Keratinocyte (primary cell): ENCODE data around the gene ADAD2.

Experiments
- EZH2 ChIP-seq: IDR thresholded peaks from one replicate; pipeline ENCODE4 v1.6.1; 2012; ENCODE audit warnings: inconsistent platforms, mild to moderate bottlenecking, low read length, moderate library complexity
- TF ChIP-seq, protein P1 (sequence below), 3 experiments: IDR thresholded peaks in 1 of 3; conservative IDR thresholded peaks in 1 of 3; optimal IDR thresholded peaks in 1 of 3; 2 replicates in 2 of 3; 3 replicates in 1 of 3; pipeline versions ENCODE3 to v1.5.1; 2011; ENCODE audit warnings: low read length in 3 of 3, mild to moderate bottlenecking in 3 of 3, moderate library complexity in 2 of 3, control low read depth in 1 of 3, inconsistent platforms in 1 of 3; ENCODE audit not compliant: insufficient read depth in 2 of 3; ENCODE audit errors: extremely low read depth in 1 of 3

- TF ChIP-seq, protein P1, sequence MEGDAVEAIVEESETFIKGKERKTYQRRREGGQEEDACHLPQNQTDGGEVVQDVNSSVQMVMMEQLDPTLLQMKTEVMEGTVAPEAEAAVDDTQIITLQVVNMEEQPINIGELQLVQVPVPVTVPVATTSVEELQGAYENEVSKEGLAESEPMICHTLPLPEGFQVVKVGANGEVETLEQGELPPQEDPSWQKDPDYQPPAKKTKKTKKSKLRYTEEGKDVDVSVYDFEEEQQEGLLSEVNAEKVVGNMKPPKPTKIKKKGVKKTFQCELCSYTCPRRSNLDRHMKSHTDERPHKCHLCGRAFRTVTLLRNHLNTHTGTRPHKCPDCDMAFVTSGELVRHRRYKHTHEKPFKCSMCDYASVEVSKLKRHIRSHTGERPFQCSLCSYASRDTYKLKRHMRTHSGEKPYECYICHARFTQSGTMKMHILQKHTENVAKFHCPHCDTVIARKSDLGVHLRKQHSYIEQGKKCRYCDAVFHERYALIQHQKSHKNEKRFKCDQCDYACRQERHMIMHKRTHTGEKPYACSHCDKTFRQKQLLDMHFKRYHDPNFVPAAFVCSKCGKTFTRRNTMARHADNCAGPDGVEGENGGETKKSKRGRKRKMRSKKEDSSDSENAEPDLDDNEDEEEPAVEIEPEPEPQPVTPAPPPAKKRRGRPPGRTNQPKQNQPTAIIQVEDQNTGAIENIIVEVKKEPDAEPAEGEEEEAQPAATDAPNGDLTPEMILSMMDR (optimal IDR thresholded peaks at IDR 0.05 in 1 of 3, IDR thresholded peaks at IDR 0.05 in 1 of 3, conservative IDR thresholded peaks at IDR 0.05 in 1 of 3; ENCODE audit: extremely low read depth in 1 of 3, insufficient read depth in 2 of 3, low read length in 3 of 3): no peak
- no peak for TF ChIP-seq EZH2
These were observed 31.9 kb upstream of the ADAD2 start for GRCh38 chr16:84159007-84159406.
